Esophagus muscularis mucosa (tissue), 3 donors: ENCODE results near the gene ST8SIA4.

Experiments
- CTCF ChIP-seq, 3 experiments: fragments of 200-600 bp in 2 of 3; fragments of 450-650 bp in 1 of 3; sonication (generic) in 2 of 3; IDR thresholded peaks; one replicate each; pipeline ENCODE4 v1.5.1; 2017 to 2019; ENCODE audit warnings: antibody characterized with exemption in 3 of 3, mild to moderate bottlenecking in 2 of 3, moderate library complexity in 1 of 3
- POLR2AphosphoS5 ChIP-seq, 2 donors: sonication (generic); formaldehyde crosslinking; IDR thresholded peaks; one replicate each; pipeline ENCODE4 v1.6.1; 2017; ENCODE audit warnings: antibody characterized with exemption in 2 of 2

- TF ChIP-seq CTCF (IDR thresholded peaks at IDR 0.05): no peak
- no peak for TF ChIP-seq POLR2AphosphoS5 (IDR thresholded peaks at IDR 0.05)
Measured at GRCh38 chr5:100762995-100763394, 140.1 kb downstream of the ST8SIA4 start.
